Measurements from ENCODE around the gene NOL9. TPM values are rescaled to one million over a fixed set of nuclear protein-coding genes. Genes with fewer than 3 reads are reported as not detected.
"Not testable (repeated sequence)": the region's sequence is repeated elsewhere in the genome, so short reads cannot be mapped to it uniquely, and the experiment has no call there.

The NOL9 gene
- total RNA-seq, 6 experiments from 2014 or later, result 8.9 to 13.1 (median 10.7) TPM

DNA sequence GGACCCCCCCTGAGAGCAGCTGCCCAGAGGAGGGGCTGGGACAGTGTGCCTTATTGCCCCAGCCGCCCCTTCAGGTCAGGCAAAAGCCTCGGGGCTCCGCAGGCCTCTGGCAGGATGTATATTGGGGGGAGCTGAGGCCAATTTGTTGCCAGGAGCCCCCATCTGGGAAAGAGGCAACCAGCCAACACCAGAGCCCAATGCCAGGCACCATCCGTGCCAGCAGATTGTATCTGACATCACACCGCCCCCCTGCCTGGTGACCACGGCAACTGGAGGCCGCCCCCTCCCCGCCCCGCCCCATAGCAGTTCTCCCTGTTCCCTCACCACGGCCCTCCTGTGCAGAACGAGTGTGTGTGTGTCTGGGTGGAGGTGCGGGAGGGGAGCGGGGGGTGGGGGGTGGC, 59.3 kb downstream of the NOL9 start:
- no peak for DNase-seq

GRCh38 chr1:6494627-6495026, 59.7 kb downstream of the NOL9 start:
- Histone ChIP-seq H3K36me3 (no peaks in the 10 kb centered on the region), H3K27me3 (peaks cover 0 to 8% of the 10 kb centered on the region in 2 donors), H3K9me3 (no peaks in the 10 kb centered on the region), H3K27ac (no peak overlapping the region), H3K4me1 (peaks cover 0 to 25% (median 2%) of the 10 kb centered on the region in 4 donors), H3K4me3 (no peak overlapping the region)
- WGBS (ENCODE audit: insufficient coverage, low coverage, low lambda C conversion rate, missing lambda C conversion rate), result 50% methylated on average over 2 of the region's 4 CpGs
- intact Hi-C loops (cut with DNase I), result no loop called here
- ATAC-seq (no peak), DNase-seq (no peak)
- no peak for TF ChIP-seq POLR2A (IDR thresholded peaks at IDR 0.05)
- TF ChIP-seq, protein P1, sequence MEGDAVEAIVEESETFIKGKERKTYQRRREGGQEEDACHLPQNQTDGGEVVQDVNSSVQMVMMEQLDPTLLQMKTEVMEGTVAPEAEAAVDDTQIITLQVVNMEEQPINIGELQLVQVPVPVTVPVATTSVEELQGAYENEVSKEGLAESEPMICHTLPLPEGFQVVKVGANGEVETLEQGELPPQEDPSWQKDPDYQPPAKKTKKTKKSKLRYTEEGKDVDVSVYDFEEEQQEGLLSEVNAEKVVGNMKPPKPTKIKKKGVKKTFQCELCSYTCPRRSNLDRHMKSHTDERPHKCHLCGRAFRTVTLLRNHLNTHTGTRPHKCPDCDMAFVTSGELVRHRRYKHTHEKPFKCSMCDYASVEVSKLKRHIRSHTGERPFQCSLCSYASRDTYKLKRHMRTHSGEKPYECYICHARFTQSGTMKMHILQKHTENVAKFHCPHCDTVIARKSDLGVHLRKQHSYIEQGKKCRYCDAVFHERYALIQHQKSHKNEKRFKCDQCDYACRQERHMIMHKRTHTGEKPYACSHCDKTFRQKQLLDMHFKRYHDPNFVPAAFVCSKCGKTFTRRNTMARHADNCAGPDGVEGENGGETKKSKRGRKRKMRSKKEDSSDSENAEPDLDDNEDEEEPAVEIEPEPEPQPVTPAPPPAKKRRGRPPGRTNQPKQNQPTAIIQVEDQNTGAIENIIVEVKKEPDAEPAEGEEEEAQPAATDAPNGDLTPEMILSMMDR (IDR thresholded peaks at IDR 0.05), result no peak

More for the DNA sequence above, 59.3 kb downstream of the NOL9 start:
- peaks cover 0 to 8% of the 10 kb centered on the region in 2 donors for H3K27me3 ChIP-seq
- TF ChIP-seq, protein P1 (IDR thresholded peaks at IDR 0.05), result no peak
- no peak for TF ChIP-seq POLR2A (IDR thresholded peaks at IDR 0.05)
- peaks cover 0 to 22% (median 2%) of the 10 kb centered on the region in 4 donors for H3K4me1 ChIP-seq
- 60% methylated on average over 1 of the region's 13 CpGs for WGBS (ENCODE audit: insufficient coverage, low coverage, low lambda C conversion rate, missing lambda C conversion rate)
- intact Hi-C loops (cut with DNase I), result no loop called here
- no peak overlapping the region for H3K4me3 ChIP-seq
- H3K36me3 ChIP-seq, result no peaks in the 10 kb centered on the region
- no peak for ATAC-seq
- no peaks in the 10 kb centered on the region for H3K9me3 ChIP-seq
- no peak overlapping the region for H3K27ac ChIP-seq

DNA sequence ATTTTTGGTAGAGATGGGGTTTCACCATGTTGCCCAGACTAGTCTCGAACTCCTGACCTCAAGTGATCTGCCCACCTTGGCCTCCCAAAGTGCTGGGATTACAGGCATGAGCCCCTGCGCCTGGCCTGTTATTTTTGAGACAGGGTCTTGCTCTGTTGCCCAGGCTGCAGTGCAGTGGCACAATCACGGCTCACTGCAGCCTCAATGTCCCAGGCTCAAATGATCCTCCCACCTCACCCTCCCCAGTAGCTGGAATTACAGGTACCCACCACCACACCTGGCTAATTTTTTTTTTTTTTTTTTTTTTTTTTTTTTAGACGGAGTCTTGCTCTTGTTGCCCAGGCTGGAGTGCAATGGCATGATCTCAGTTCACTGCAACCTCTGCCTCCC, 60.5 kb downstream of the NOL9 start:
- H3K27ac ChIP-seq; intact Hi-C loops (cut with DNase I); H3K27me3 ChIP-seq; H3K9me3 ChIP-seq; DNase-seq; H3K36me3 ChIP-seq; H3K4me3 ChIP-seq; ATAC-seq: not testable (repeated sequence)
- 92% methylated on average over 4 of the region's 4 CpGs for WGBS (ENCODE audit: insufficient coverage, low coverage, low lambda C conversion rate, missing lambda C conversion rate)
- peaks cover 0 to 25% (median 2%) of the 10 kb centered on the region in 4 donors for H3K4me1 ChIP-seq

GRCh38 chr1:6491966-6492365, 62.3 kb downstream of the NOL9 start:
- TF ChIP-seq, protein P1 (IDR thresholded peaks at IDR 0.05), result no peak
- TF ChIP-seq POLR2A (IDR thresholded peaks at IDR 0.05), result no peak
- Histone ChIP-seq H3K36me3 (no peaks in the 10 kb centered on the region), H3K4me3 (no peak overlapping the region), H3K27me3 (no peaks in the 10 kb centered on the region), H3K9me3 (no peaks in the 10 kb centered on the region), H3K4me1 (peaks cover 0 to 20% (median 2%) of the 10 kb centered on the region in 4 donors), H3K27ac (no peak overlapping the region)
- intact Hi-C loops (cut with DNase I), result no loop called here
- WGBS (ENCODE audit: insufficient coverage, low coverage, low lambda C conversion rate, missing lambda C conversion rate), result 60% methylated on average over 1 of the region's 10 CpGs
- DNase-seq (no peak), ATAC-seq (no peak)

DNA sequence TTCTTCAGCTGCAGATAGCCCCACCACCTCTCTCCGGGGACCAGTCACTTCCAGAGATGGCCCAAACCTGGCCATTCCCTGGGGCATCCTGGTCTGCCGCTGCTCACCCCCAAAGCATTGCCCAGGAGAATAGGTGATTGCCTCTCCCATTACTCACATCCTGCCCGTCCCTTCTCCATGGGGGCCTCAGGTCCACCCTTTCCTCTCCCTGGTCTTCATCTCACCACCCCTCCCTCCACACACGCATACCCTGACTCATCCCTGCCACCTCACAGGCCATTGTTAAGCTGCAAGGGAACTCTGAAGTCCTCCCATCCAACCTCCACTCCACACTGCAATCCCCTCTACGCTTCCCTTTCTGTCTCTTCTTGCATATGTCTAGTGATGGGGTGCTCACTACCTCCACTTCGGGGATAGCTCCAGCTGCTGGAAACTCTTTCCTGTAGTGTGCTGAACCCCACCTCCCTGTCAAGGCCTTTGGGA, 62.8 kb downstream of the NOL9 start, which contains the start of gene PLEKHG5:
PLEKHG5 (minus strand) TSS at position 188 of the 483 bp plus-strand sequence. CDS start 14,096 bp downstream, outside the sequence.
- 56% methylated on average over 4 of the region's 6 CpGs for WGBS (ENCODE audit: insufficient coverage, low coverage, low lambda C conversion rate, missing lambda C conversion rate)
- TF ChIP-seq POLR2A (IDR thresholded peaks at IDR 0.05), result no peak
- TF ChIP-seq, protein P1 (IDR thresholded peaks at IDR 0.05), result no peak
- H3K9me3 ChIP-seq, result no peaks in the 10 kb centered on the region
- no peak for ATAC-seq
- H3K27ac ChIP-seq, result peak within 1 kb of the TSS; percentile 27 to 64 (median 47)
- peaks cover 0 to 15% (median 0%) of the 10 kb centered on the region in 4 donors for H3K4me1 ChIP-seq
- H3K27me3 ChIP-seq, result no peaks in the 10 kb centered on the region
- DNase-seq, result no peak
- H3K4me3 ChIP-seq, result peak within 1 kb of the TSS; percentile 56 to 82 (median 80)
- H3K36me3 ChIP-seq, result no peaks in the 10 kb centered on the region
- intact Hi-C loops (cut with DNase I), result no loop called here

Data from right lobe of liver (tissue), 6 donors.